ENCODE measurements around the gene PPT1.

PPT1 gene

DNA sequence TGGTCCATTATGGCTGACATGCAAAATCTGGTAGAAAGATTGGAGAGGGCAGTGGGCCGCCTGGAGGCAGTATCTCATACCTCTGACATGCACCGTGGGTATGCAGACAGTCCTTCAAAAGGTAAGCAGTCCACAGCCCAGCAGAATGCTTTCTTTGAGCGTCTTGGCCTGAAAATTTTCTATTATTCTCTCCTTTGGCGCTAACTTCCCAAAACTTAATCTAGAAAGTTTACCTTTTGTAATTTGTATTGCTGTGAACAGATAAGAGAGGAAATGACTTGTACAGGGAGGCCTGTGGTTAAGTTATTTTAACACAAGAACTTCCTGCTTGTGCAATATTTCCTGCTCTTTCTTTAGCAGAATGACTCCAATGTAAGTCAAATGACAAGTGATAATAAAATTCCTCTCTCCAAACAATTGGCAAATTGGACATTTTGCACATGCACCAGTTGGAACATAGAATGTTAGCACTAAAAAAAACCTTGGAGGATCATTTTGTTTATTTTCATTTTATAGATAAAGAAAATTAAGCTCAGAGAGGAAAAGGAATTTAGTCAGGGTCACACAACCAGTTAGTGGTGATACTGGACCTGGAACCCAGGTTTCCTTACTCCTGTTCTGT, 37.6 kb downstream of the PPT1 start:
- Histone ChIP-seq H3K4me3 (ENCODE audit: low read depth in 1 of 2, low read length in 2 of 2) (no peak overlapping the region), H3K9me3 (ENCODE audit: insufficient read depth, low read length, severe bottlenecking) (no peaks in the 10 kb centered on the region), H3K9ac (ENCODE audit: low read depth, low read length) (no peak overlapping the region), H4K20me1 (ENCODE audit: insufficient read depth, low read length) (peaks cover 34% of the 10 kb centered on the region), H3K79me2 (ENCODE audit: insufficient read depth, low read length) (peaks cover 45% of the 10 kb centered on the region), H3K27me3 (ENCODE audit: insufficient read depth, low read length, poor library complexity) (no peaks in the 10 kb centered on the region), H2AFZ (ENCODE audit: low read depth, low read length) (no peak overlapping the region), H3K36me3 (ENCODE audit: insufficient read depth, low read length) (peaks cover 68% of the 10 kb centered on the region), H3K4me2 (ENCODE audit: insufficient read depth, low read length) (peak overlapping the region; percentile 40), H3K4me1 (ENCODE audit: insufficient read depth, low read length) (peaks cover 42% of the 10 kb centered on the region), H3K27ac (ENCODE audit: low read length) (peak overlapping the region; percentile 69)
- ATAC-seq (ENCODE audit: insufficient read depth, low read depth) (peak; percentile 88), DNase-seq (peak; percentile 32)
- no peak for TF ChIP-seq CTCF (IDR thresholded peaks at IDR 0.05; ENCODE audit: borderline replicate concordance, extremely low read depth, low read length, poor library complexity, severe bottlenecking)
- TF ChIP-seq EZH2 (IDR thresholded peaks at IDR 0.05; ENCODE audit: borderline replicate concordance, low read depth, low read length, severe bottlenecking) = no peak

DNA sequence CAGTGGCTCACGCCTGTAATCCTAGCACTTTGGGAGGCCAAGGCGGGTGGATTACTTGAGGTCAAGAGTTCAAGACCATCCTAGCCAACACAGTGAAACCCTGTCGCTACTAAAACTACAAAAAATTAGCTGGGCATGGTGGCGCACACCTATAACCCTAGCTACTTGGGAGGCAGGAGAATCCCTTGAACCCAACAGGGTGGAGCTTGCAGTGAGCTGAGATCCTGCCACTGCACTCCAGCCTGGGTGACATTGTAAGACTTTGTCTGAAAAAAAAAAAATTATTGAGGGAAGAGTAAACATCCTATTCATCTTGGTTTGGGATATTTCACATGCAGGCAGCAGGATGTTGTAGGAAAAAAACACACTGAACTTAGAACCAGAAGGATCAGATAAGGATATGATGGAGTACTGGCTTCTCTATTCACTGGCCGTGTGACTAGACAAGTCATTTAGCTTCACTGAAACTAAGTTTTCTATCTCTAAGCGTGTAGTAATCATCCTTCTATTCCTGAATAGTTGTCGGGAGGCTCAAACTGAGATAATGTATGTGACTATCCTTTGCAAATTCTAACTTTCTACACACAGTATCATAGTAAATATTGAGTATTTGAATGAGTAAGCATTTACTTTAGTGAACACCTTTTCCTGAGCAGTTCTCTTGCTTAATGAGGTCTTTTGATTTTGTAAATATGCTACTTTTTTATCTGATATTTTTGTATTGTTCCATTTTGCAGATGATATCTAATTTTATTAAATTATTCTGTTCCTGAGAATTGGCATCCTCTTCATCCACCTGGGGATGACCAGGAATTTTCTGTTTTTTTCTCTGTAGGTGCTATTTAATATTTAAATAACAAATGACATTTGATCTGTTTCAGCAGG, 38.4 kb downstream of the PPT1 start:
- Histone ChIP-seq H3K27me3 (ENCODE audit: insufficient read depth, low read length, poor library complexity) (no peaks in the 10 kb centered on the region), H3K9ac (ENCODE audit: low read depth, low read length) (no peak overlapping the region), H4K20me1 (ENCODE audit: insufficient read depth, low read length) (peaks cover 36% of the 10 kb centered on the region), H2AFZ (ENCODE audit: low read depth, low read length) (no peak overlapping the region), H3K36me3 (ENCODE audit: insufficient read depth, low read length) (peaks cover 60% of the 10 kb centered on the region), H3K4me2 (ENCODE audit: insufficient read depth, low read length) (peak overlapping the region; percentile 40), H3K9me3 (ENCODE audit: insufficient read depth, low read length, severe bottlenecking) (no peaks in the 10 kb centered on the region), H3K79me2 (ENCODE audit: insufficient read depth, low read length) (peaks cover 52% of the 10 kb centered on the region), H3K4me3 (ENCODE audit: low read depth in 1 of 2, low read length in 2 of 2) (no peak overlapping the region), H3K4me1 (ENCODE audit: insufficient read depth, low read length) (peaks cover 42% of the 10 kb centered on the region), H3K27ac (ENCODE audit: low read length) (peak overlapping the region; percentile 69)
- DNase-seq (no peak), ATAC-seq (ENCODE audit: insufficient read depth, low read depth) (no peak)
- no peak for TF ChIP-seq EZH2 (IDR thresholded peaks at IDR 0.05; ENCODE audit: borderline replicate concordance, low read depth, low read length, severe bottlenecking)

GRCh38 chr1:40058097-40058452, 39.0 kb downstream of the PPT1 start:
- Histone ChIP-seq H3K36me3 (ENCODE audit: insufficient read depth, low read length) (peaks cover 55% of the 10 kb centered on the region), H3K4me3 (ENCODE audit: low read depth in 1 of 2, low read length in 2 of 2) (no peak overlapping the region), H3K9me3 (ENCODE audit: insufficient read depth, low read length, severe bottlenecking) (no peaks in the 10 kb centered on the region), H2AFZ (ENCODE audit: low read depth, low read length) (no peak overlapping the region), H4K20me1 (ENCODE audit: insufficient read depth, low read length) (peaks cover 36% of the 10 kb centered on the region), H3K4me2 (ENCODE audit: insufficient read depth, low read length) (no peak overlapping the region), H3K27ac (ENCODE audit: low read length) (no peak overlapping the region; the same call in 1 of the 2 replicates), H3K4me1 (ENCODE audit: insufficient read depth, low read length) (peaks cover 42% of the 10 kb centered on the region), H3K79me2 (ENCODE audit: insufficient read depth, low read length) (peaks cover 58% of the 10 kb centered on the region), H3K9ac (ENCODE audit: low read depth, low read length) (no peak overlapping the region), H3K27me3 (ENCODE audit: insufficient read depth, low read length, poor library complexity) (no peaks in the 10 kb centered on the region)
- ATAC-seq (ENCODE audit: insufficient read depth, low read depth) (no peak), DNase-seq (no peak)
- TF ChIP-seq CTCF (IDR thresholded peaks at IDR 0.05; ENCODE audit: borderline replicate concordance, extremely low read depth, low read length, poor library complexity, severe bottlenecking) = no peak
